H1 (cell line): ENCODE measurements around the gene ARHGAP28. TPM values are rescaled to one million over a fixed set of nuclear protein-coding genes. Genes with fewer than 3 reads are reported as not detected.

Experiments used
- CTCF ChIA-PET: fragments of 300-600 bp; sonication (Branson Sonifier 250); formaldehyde crosslinking; loops from one replicate; lab custom pipeline; 2021; ENCODE audit not compliant: partially characterized antibody; lab: Charles Lee
- POLR2A ChIA-PET: fragments of 300-600 bp; sonication (Branson Sonifier 250); formaldehyde crosslinking; loops from one replicate; lab custom pipeline; 2021; ENCODE audit warnings: inconsistent platforms; ENCODE audit not compliant: partially characterized antibody; lab: Charles Lee
- DNase-seq, 2 experiments: peaks; one replicate each; pipeline versions ENCODE4 v3.0.0 to v3.0.0-alpha.2; 2010 to 2022; ENCODE audit warnings: low spot score in 2 of 2, low read depth in 1 of 2, mixed read lengths in 1 of 2
- FAIRE-seq: peaks from 2 replicates; lab custom pipeline; 2011; peaks lifted over from hg19 to GRCh38; lab: Jason Lieb, UNC
- H2AFZ ChIP-seq: 2 replicates; pipeline ENCODE4 v1.8.1; 2012; ENCODE audit warnings: low read length, inconsistent platforms
- H2AK5ac ChIP-seq: 2 replicates; pipeline ENCODE4 v1.6.1; 2013; ENCODE audit warnings: low read depth, low read length
- H2BK120ac ChIP-seq: replicated peaks from 2 replicates; pipeline ENCODE3; 2013; ENCODE audit warnings: low read depth, low read length, inconsistent platforms
- H2BK12ac ChIP-seq: 2 replicates; pipeline ENCODE4 v1.6.1; 2013; ENCODE audit warnings: low read depth, low read length
- H2BK15ac ChIP-seq: 2 replicates; pipeline ENCODE4 v1.6.1; 2013; ENCODE audit warnings: low read length
- H2BK20ac ChIP-seq: 2 replicates; pipeline ENCODE4 v1.6.1; 2013; ENCODE audit warnings: low read length
- H2BK5ac ChIP-seq: 2 replicates; pipeline ENCODE4 v1.6.1; 2013; ENCODE audit warnings: low read depth, low read length
- H3K14ac ChIP-seq: 2 replicates; pipeline ENCODE4 v1.6.1; 2013; ENCODE audit warnings: inconsistent platforms; ENCODE audit not compliant: insufficient read length
- H3K18ac ChIP-seq: 2 replicates; pipeline ENCODE4 v1.6.1; 2013; ENCODE audit warnings: low read length; ENCODE audit errors: extremely low read depth
- H3K23ac ChIP-seq: 2 replicates; pipeline ENCODE4 v1.6.1; 2013; ENCODE audit warnings: inconsistent platforms; ENCODE audit not compliant: insufficient read length
- H3K23me2 ChIP-seq: 2 replicates; pipeline ENCODE4 v1.6.1; 2013; ENCODE audit warnings: low read depth, low read length
- H3K27ac ChIP-seq: 2 replicates; pipeline ENCODE4 v1.6.1; 2011; ENCODE audit warnings: low read depth, low read length, inconsistent platforms
- H3K27me3 ChIP-seq, 4 experiments: replicated peaks in 1 of 4; 1 replicate in 1 of 4; 2 replicates in 3 of 4; pipeline versions ENCODE4 v1.6.1 to v1.8.1; 2011 to 2013; ENCODE audit warnings: low read length in 3 of 4, mild to moderate bottlenecking in 3 of 4, inconsistent platforms in 2 of 4, mixed read lengths in 2 of 4, moderate library complexity in 1 of 4; ENCODE audit not compliant: control insufficient read depth in 3 of 4, insufficient read depth in 3 of 4; ENCODE audit errors: extremely low read depth in 1 of 4
- H3K36me3 ChIP-seq, 4 experiments: 2 replicates each; pipeline versions ENCODE4 v1.6.1 to v1.8.1; 2011 to 2013; ENCODE audit warnings: mild to moderate bottlenecking in 4 of 4, low read length in 3 of 4, moderate library complexity in 2 of 4, control low read depth in 1 of 4, inconsistent platforms in 1 of 4; ENCODE audit not compliant: insufficient read depth in 4 of 4, control insufficient read depth in 2 of 4
- H3K4ac ChIP-seq: replicated peaks from 2 replicates; pipeline ENCODE3; 2013; ENCODE audit warnings: low read length, low read depth, mixed read lengths, inconsistent platforms; ENCODE audit not compliant: insufficient read length
- H3K4me1 ChIP-seq, 4 experiments: replicated peaks in 1 of 4; 1 replicate in 1 of 4; 2 replicates in 3 of 4; pipeline versions ENCODE4 v1.6.1 to v1.8.1; 2011 to 2013; ENCODE audit warnings: low read length in 3 of 4, inconsistent platforms in 2 of 4, mixed read lengths in 1 of 4; ENCODE audit not compliant: insufficient read depth in 4 of 4, control insufficient read depth in 3 of 4
- H3K4me2 ChIP-seq, 2 experiments: 2 replicates each; pipeline versions ENCODE4 v1.6.1 to v1.8.1; 2011 to 2013; ENCODE audit warnings: low read depth in 2 of 2, low read length in 2 of 2, control low read depth in 1 of 2, inconsistent platforms in 1 of 2, mild to moderate bottlenecking in 1 of 2; ENCODE audit not compliant: insufficient read depth in 1 of 2
- H3K4me3 ChIP-seq, 4 experiments: fragments of 200-600, 300-600 bp in 1 of 4; sonication (generic), shearing (Covaris generic), sonication (Bioruptor Twin) in 1 of 4; 2 replicates each; pipeline versions ENCODE4 v1.5.1 to v1.8.1; 2011 to 2016; ENCODE audit warnings: low read length in 4 of 4, low read depth in 3 of 4, control low read depth in 2 of 4, inconsistent platforms in 2 of 4, mild to moderate bottlenecking in 2 of 4, mixed read lengths in 1 of 4, moderate library complexity in 1 of 4; ENCODE audit not compliant: insufficient read depth in 2 of 4; ENCODE audit errors: extremely low read depth in 1 of 4
- H3K56ac ChIP-seq: replicated peaks from 2 replicates; pipeline ENCODE3; 2013; ENCODE audit warnings: low read depth, mild to moderate bottlenecking, mixed read lengths, low read length, inconsistent platforms; ENCODE audit not compliant: insufficient read length
- H3K79me1 ChIP-seq: 2 replicates; pipeline ENCODE4 v1.6.1; 2013; ENCODE audit warnings: low read depth, low read length, control low read depth
- H3K79me2 ChIP-seq, 2 experiments: 2 replicates each; pipeline versions ENCODE4 v1.6.1 to v1.8.1; 2012 to 2013; ENCODE audit warnings: low read length in 2 of 2, mild to moderate bottlenecking in 2 of 2, inconsistent platforms in 1 of 2; ENCODE audit not compliant: insufficient read depth in 2 of 2, control insufficient read depth in 1 of 2
- H3K9ac ChIP-seq, 4 experiments: replicated peaks in 1 of 4; 1 replicate in 1 of 4; 2 replicates in 3 of 4; pipeline versions ENCODE4 v1.6.1 to v1.8.1; 2011 to 2013; ENCODE audit warnings: low read depth in 3 of 4, low read length in 3 of 4, control low read depth in 2 of 4, mild to moderate bottlenecking in 2 of 4, moderate library complexity in 2 of 4, inconsistent platforms in 1 of 4; ENCODE audit errors: extremely low read depth in 1 of 4
- H3K9me3 ChIP-seq, 2 experiments: 2 replicates each; pipeline versions ENCODE4 v1.6.1 to v1.8.1; 2012 to 2013; ENCODE audit warnings: mild to moderate bottlenecking in 2 of 2, moderate library complexity in 2 of 2, control low read depth in 1 of 2, inconsistent platforms in 1 of 2, low read depth in 1 of 2, low read length in 1 of 2, mixed read lengths in 1 of 2; ENCODE audit not compliant: insufficient read depth in 2 of 2
- H4K20me1 ChIP-seq, 2 experiments: replicated peaks in 1 of 2; 2 replicates each; pipeline versions ENCODE3 to v1.8.1; 2011 to 2013; ENCODE audit warnings: inconsistent platforms in 2 of 2, low read length in 2 of 2, mild to moderate bottlenecking in 1 of 2; ENCODE audit not compliant: insufficient read depth in 2 of 2, control insufficient read depth in 1 of 2
- H4K5ac ChIP-seq: 2 replicates; pipeline ENCODE4 v1.6.1; 2013; ENCODE audit warnings: low read length, low read depth, mixed read lengths, inconsistent platforms; ENCODE audit not compliant: insufficient read length
- H4K8ac ChIP-seq: 2 replicates; pipeline ENCODE4 v1.8.0; 2013; ENCODE audit warnings: mild to moderate bottlenecking, moderate library complexity, low read length, inconsistent platforms; ENCODE audit not compliant: insufficient read depth; ENCODE audit errors: extremely low read depth
- H4K91ac ChIP-seq: replicated peaks from 2 replicates; pipeline ENCODE3; 2013; ENCODE audit warnings: low read length, mixed read lengths, inconsistent platforms; ENCODE audit not compliant: insufficient read length
- ASH2L ChIP-seq: fragments of 200-600, 300-600 bp; sonication (generic); IDR thresholded peaks from one replicate; pipeline ENCODE4 v1.7.1; 2017; ENCODE audit warnings: low read length
- BCL11A ChIP-seq, 2 experiments: IDR thresholded peaks; one replicate each; pipeline ENCODE4 v1.6.1; 2011; ENCODE audit warnings: low read depth in 2 of 2, low read length in 2 of 2, mild to moderate bottlenecking in 2 of 2
- FOSL1 ChIP-seq: IDR thresholded peaks from 2 replicates; pipeline ENCODE4 v1.6.1; 2011; ENCODE audit warnings: mild to moderate bottlenecking, low read depth, low read length, moderate library complexity; ENCODE audit not compliant: insufficient read depth
- HDAC2 ChIP-seq, 2 experiments: fragments of 300-600 bp in 1 of 2; sonication (generic) in 1 of 2; IDR thresholded peaks; 2 replicates each; pipeline ENCODE4 v1.6.1; 2011 to 2012; ENCODE audit warnings: low read depth in 2 of 2, low read length in 2 of 2, mild to moderate bottlenecking in 2 of 2, moderate library complexity in 2 of 2, borderline replicate concordance in 1 of 2, inconsistent platforms in 1 of 2
- JUND ChIP-seq: IDR thresholded peaks from 2 replicates; pipeline ENCODE4 v1.6.1; 2011; ENCODE audit warnings: mild to moderate bottlenecking, improper control_type of control experiment, low read length
- MAFK ChIP-seq: IDR thresholded peaks from 2 replicates; pipeline ENCODE4 v1.6.1; 2012; ENCODE audit warnings: low read depth, mild to moderate bottlenecking, improper control_type of control experiment, low read length
- NANOG ChIP-seq: IDR thresholded peaks from 2 replicates; pipeline ENCODE4 v1.6.1; 2011; ENCODE audit warnings: low read length, low read depth, mild to moderate bottlenecking, inconsistent platforms; ENCODE audit not compliant: insufficient read depth, poor library complexity, severe bottlenecking
- NRF1 ChIP-seq: IDR thresholded peaks from 2 replicates; pipeline ENCODE4 v1.6.1; 2011; ENCODE audit warnings: mild to moderate bottlenecking, low read depth, low read length, improper control_type of control experiment
- POU5F1 ChIP-seq: IDR thresholded peaks from 2 replicates; pipeline ENCODE4 v1.6.1; 2011; ENCODE audit warnings: low read depth, mild to moderate bottlenecking, low read length, moderate library complexity
- RAD21 ChIP-seq, 2 experiments: IDR thresholded peaks in 1 of 2; conservative IDR thresholded peaks in 1 of 2; 2 replicates each; pipeline ENCODE4 v1.6.1; 2011; ENCODE audit warnings: low read depth in 2 of 2, low read length in 2 of 2, improper control_type of control experiment in 1 of 2, inconsistent platforms in 1 of 2, mild to moderate bottlenecking in 1 of 2, moderate library complexity in 1 of 2
- YY1 ChIP-seq: IDR thresholded peaks from 2 replicates; pipeline ENCODE4 v1.6.1; 2011; ENCODE audit warnings: low read depth, mild to moderate bottlenecking, low read length
- WGBS, 2 experiments: shearing (Covaris generic) in 1 of 2; methylation state at CpG; one replicate each; pipeline versions ENCODE4 v1.1.6 to v1.1.7; 2013 to 2015; ENCODE audit warnings: low lambda C conversion rate in 2 of 2, mixed read lengths in 2 of 2, inconsistent platforms in 1 of 2, low coverage in 1 of 2, missing lambda C conversion rate in 1 of 2; ENCODE audit not compliant: insufficient replicate concordance in 2 of 2, insufficient coverage in 1 of 2, insufficient read length in 1 of 2; ENCODE audit errors: extremely low coverage in 1 of 2, missing lambda C conversion rate in 1 of 2; 5-methylcytosine and 5-hydroxymethylcytosine counted together
- polyA plus RNA-seq, 7 experiments: library from polyadenylated mRNA; depleted of rRNA in 3 of 7; stranded (reverse) in 5 of 7; unstranded in 2 of 7; fragments of >200 nt in 5 of 7; fragments of 200-250 nt in 2 of 7; gene quantifications; 1 replicate in 5 of 7; 2 replicates in 1 of 7; 4 replicates in 1 of 7; pipeline versions ENCODE4 v1.2.1 to v1.2.3, GENCODE V29; 2011 to 2013; ENCODE audit warnings: missing spikeins in 2 of 7, mixed read lengths in 2 of 7
- total RNA-seq: library from RNA; stranded (reverse); fragmentation: NEBNext Ultra II Directional; extraction: Animal tissue kit (Norgen Biotek cat#: 25700); gene quantifications from 2 replicates; pipeline ENCODE4 v1.2.1, GENCODE V29; 2021

The ARHGAP28 gene
- total and polyA plus RNA-seq, 2 of the 8 experiments (the other 6 are each of a cell fraction or from before 2014, with no cell fraction given) = 2.9 to 14.4 TPM

DNA sequence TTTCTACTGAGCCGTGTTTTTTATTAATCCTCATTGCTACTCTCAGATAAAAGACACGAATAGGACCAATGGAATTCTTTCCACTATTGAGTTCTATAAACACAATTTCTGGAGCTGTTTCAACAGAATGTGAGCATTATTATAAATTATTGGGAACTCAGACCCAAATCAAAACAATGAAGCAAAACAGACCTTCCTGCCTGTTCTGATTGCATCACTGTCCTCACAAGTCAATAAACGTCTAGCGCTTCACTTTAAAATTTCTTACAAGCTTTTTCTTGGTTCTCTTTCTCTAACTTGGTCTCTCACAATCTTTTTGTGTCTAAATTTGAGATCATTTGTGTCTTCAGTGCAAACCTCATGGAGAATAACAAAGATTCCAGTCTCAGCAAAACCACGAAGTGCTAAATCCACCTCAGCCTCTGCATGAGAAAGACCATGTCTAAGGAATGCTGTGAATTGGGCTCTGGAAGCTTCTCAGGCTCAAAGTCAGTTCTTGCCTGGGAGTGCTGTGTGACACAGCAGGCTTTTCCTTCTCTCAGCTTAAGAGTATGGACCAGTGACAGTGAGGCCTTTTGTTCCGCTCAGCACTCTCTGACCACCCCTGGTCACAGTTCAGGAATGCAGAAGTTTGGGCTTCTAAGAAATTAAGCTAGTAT lies 22.8 kb downstream of the ARHGAP28 start:
- peak in 1 of 2 experiments; percentile 84 for DNase-seq
- CTCF ChIA-PET = interaction anchor here (0.6 to 1.5 kb wide), 5 partner anchors 10 to 165 kb away, joined by 3 to 8 read pairs (median 3); no protein-coding TSS in a partner anchor
- no peak for TF ChIP-seq FOSL1
- no peak for TF ChIP-seq MAFK
- peak; percentile 65; the same call in 1 of the 2 replicates for TF ChIP-seq YY1
- peak; percentile 59 for TF ChIP-seq ASH2L
- TF ChIP-seq POU5F1 = peak; percentile 70
- peak; percentile 18; the same call in 1 of the 2 replicates for TF ChIP-seq JUND
- TF ChIP-seq HDAC2 (IDR thresholded peaks at IDR 0.05; ENCODE audit: borderline replicate concordance in 1 of 2, low read depth in 2 of 2, low read length in 2 of 2) = peak; percentile 95 to 99; a peak in 3 of 4 replicates
- peak; percentile 9 to 26; a peak in 2 of 4 replicates for TF ChIP-seq RAD21 (IDR thresholded peaks at IDR 0.05 in 1 of 2, conservative IDR thresholded peaks at IDR 0.05 in 1 of 2; ENCODE audit: low read depth in 2 of 2, low read length in 2 of 2)
- no peak for TF ChIP-seq NRF1
- TF ChIP-seq NANOG = peak; percentile 93
- TF ChIP-seq BCL11A (IDR thresholded peaks at IDR 0.05; ENCODE audit: low read depth in 2 of 2, low read length in 2 of 2) = peak; percentile 97 to 98

More for the DNA sequence above, 22.8 kb downstream of the ARHGAP28 start:
- no peak overlapping the region for H3K23ac ChIP-seq
- H4K8ac ChIP-seq = no peak overlapping the region
- H3K4me2 ChIP-seq = peak overlapping the region; percentile 6 to 51; a peak in 2 of 4 replicates
- H3K9ac ChIP-seq = no peak overlapping the region; a peak in 1 of 7 replicates
- no peak overlapping the region for H2AFZ ChIP-seq
- no peaks in the 10 kb centered on the region for H3K79me2 ChIP-seq
- H3K4me1 ChIP-seq = peaks cover 0 to 3% (median 2%) of the 10 kb centered on the region in 4 experiments; a peak in 5 of 7 replicates
- H4K91ac ChIP-seq = no peak overlapping the region
- peaks cover 4 to 6% of the 10 kb centered on the region in 2 experiments; a peak in 2 of 4 replicates for H3K9me3 ChIP-seq
- peak overlapping the region; percentile 54; the same call in 1 of the 2 replicates for H2BK12ac ChIP-seq
- peaks cover 0 to 2% (median 0%) of the 10 kb centered on the region in 4 experiments; a peak in 1 of 8 replicates for H3K36me3 ChIP-seq
- H3K14ac ChIP-seq = no peak overlapping the region
- no peak overlapping the region for H3K4ac ChIP-seq
- no peak overlapping the region for H2BK20ac ChIP-seq
- no peaks in the 10 kb centered on the region for H3K27me3 ChIP-seq
- peak overlapping the region; percentile 69 for H2BK120ac ChIP-seq
- POLR2A ChIA-PET = interaction anchor here (0.7 to 2.6 kb wide), 11 partner anchors 8 to 862 kb away, joined by 3 to 10 read pairs (median 4); no protein-coding TSS in a partner anchor
- H3K79me1 ChIP-seq = no peaks in the 10 kb centered on the region; the same call in 1 of the 2 replicates
- H4K5ac ChIP-seq = no peak overlapping the region
- no peaks in the 10 kb centered on the region for H4K20me1 ChIP-seq
- 21% methylated on average over 6 of the region's 6 CpGs; no CpG with 5 or more reads in 1 of the 2 experiments for WGBS, 2 experiments
- no peak overlapping the region for H2AK5ac ChIP-seq
- H3K18ac ChIP-seq = no peak overlapping the region
- H3K4me3 ChIP-seq = peak overlapping the region in 1 of 4 experiments; percentile 39; a peak in 1 of 8 replicates
- peak; percentile 100 for FAIRE-seq
- no peak overlapping the region for H3K56ac ChIP-seq
- peak overlapping the region; percentile 64 for H3K27ac ChIP-seq
- H2BK5ac ChIP-seq = peak overlapping the region; percentile 74; the same call in 1 of the 2 replicates
- H3K23me2 ChIP-seq = no peaks in the 10 kb centered on the region
- no peak overlapping the region for H2BK15ac ChIP-seq
